GM21737 (cell line): ENCODE measurements around the gene FAM50B.
"Not testable (repeated sequence)": the region's sequence is repeated elsewhere in the genome, so short reads cannot be mapped to it uniquely, and the experiment has no call there.

Experiments used
- ATAC-seq: cut with Tn5 transposase; IDR thresholded peaks from one replicate; pipeline ENCODE4 v1.9.1; 2021; ENCODE audit warnings: mild to moderate bottlenecking, moderate library complexity; ENCODE audit not compliant: unreplicated experiment

FAM50B gene

GRCh38 chr6:3847521-3847920 lies 1.7 kb upstream of the FAM50B start:
- ATAC-seq = no peak

- ATAC-seq = no peak
Observed at GRCh38 chr6:3848380-3848779, 793 bp upstream of the FAM50B start.

GRCh38 chr6:3849681-3850450 lies 693 bp downstream of the FAM50B start:
- ATAC-seq = no peak

- no peak for ATAC-seq
Observed at GRCh38 chr6:3850451-3851203, 1.5 kb downstream of the FAM50B start.

GRCh38 chr6:3851839-3852238 lies 2.7 kb downstream of the FAM50B start:
- ATAC-seq = no peak

GRCh38 chr6:3852391-3852790 lies 3.2 kb downstream of the FAM50B start:
- ATAC-seq = no peak

- no peak for ATAC-seq
Observed at GRCh38 chr6:3855866-3856265, 6.7 kb downstream of the FAM50B start.

- no peak for ATAC-seq
Observed at GRCh38 chr6:3856576-3856975, 7.4 kb downstream of the FAM50B start.

GRCh38 chr6:3857468-3858456 lies 8.6 kb downstream of the FAM50B start:
- no peak for ATAC-seq

GRCh38 chr6:3859878-3860552 lies 10.8 kb downstream of the FAM50B start:
- ATAC-seq = no peak

- no peak for ATAC-seq
Observed at GRCh38 chr6:3861424-3861823, 12.3 kb downstream of the FAM50B start.

- no peak for ATAC-seq
Observed at GRCh38 chr6:3862038-3862437, 12.9 kb downstream of the FAM50B start.

- ATAC-seq = not testable (repeated sequence)
Observed at GRCh38 chr6:3863322-3863721, 14.1 kb downstream of the FAM50B start.

GRCh38 chr6:3865463-3865862 lies 16.3 kb downstream of the FAM50B start:
- no peak for ATAC-seq

GRCh38 chr6:3867641-3868502 lies 18.7 kb downstream of the FAM50B start:
- no peak for ATAC-seq

GRCh38 chr6:3868544-3868943 lies 19.4 kb downstream of the FAM50B start:
- ATAC-seq = no peak

GRCh38 chr6:3869284-3869631 lies 20.1 kb downstream of the FAM50B start:
- no peak for ATAC-seq

- no peak for ATAC-seq
Observed at GRCh38 chr6:3869632-3870527, 20.7 kb downstream of the FAM50B start.

GRCh38 chr6:3870528-3870925 lies 21.4 kb downstream of the FAM50B start:
- no peak for ATAC-seq
